GM18858 (cell line): Measurements from ENCODE around the gene CLDN3.

Experiments
- ATAC-seq: cut with Tn5 transposase; IDR thresholded peaks from one replicate; pipeline ENCODE4 v1.9.1; 2021; ENCODE audit not compliant: unreplicated experiment

Gene CLDN3

GRCh38 chr7:73773700-73774517 is 3.8 kb upstream of the CLDN3 start:
- ATAC-seq: no peak

- no peak for ATAC-seq
Observed at GRCh38 chr7:73770860-73771670, 995 bp upstream of the CLDN3 start.

- no peak for ATAC-seq
Observed at GRCh38 chr7:73769481-73770001, 529 bp downstream of the CLDN3 start.

- ATAC-seq: no peak
Observed at GRCh38 chr7:73768641-73769480, 1.2 kb downstream of the CLDN3 start.

DNA sequence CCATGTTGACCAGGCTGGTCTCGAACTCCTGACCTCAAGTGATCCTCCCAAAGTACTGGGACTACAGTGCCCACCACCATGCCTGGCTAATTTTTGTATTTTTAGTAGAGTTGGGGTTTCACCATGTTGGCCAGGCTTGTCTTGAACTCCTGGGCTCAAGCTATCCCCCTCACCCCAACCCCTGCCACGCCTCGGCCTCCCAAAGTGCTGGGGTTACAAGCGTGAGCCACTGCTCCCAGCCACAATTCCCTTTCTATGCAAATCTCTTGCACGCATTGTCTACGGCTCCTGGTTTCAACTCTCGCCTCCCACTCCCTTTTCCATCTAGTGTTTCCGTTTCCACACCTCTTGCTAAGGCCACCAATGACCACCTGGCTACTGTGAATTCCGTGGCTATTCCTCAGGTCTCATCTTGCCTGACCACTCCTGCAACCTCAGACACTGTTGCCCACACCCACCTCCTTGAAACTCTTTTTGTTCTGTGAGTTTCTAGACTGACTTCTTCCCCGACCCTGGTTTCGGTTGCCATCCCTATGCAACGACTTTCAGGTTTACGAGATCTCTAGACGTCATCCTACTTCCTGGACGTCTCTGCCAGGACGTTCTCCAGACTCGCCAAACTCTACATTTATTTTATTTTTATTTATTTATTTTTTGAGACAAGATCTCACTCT is 3.4 kb downstream of the CLDN3 start:
- ATAC-seq: no peak

DNA sequence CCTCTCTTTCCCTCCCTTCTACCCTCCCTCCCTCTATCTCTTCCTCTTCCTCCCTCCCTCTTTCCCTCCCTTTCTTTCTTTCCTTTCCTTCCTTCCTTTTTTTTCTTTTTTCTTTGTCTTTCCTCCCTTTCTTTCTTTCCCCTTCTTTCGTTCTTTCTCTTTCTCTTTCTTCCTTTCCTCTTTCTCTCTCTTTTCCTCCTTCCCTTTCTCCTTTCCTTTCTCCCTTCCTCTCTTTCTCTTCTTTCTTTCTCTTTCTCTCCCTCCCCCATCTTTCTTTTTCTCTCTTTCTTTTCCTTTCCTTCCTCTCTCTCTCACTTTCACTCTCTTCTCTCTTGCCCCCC is 7.4 kb downstream of the CLDN3 start:
- ATAC-seq: no peak

- no peak for ATAC-seq
Observed at GRCh38 chr7:73761854-73762658, 8.0 kb downstream of the CLDN3 start.

DNA sequence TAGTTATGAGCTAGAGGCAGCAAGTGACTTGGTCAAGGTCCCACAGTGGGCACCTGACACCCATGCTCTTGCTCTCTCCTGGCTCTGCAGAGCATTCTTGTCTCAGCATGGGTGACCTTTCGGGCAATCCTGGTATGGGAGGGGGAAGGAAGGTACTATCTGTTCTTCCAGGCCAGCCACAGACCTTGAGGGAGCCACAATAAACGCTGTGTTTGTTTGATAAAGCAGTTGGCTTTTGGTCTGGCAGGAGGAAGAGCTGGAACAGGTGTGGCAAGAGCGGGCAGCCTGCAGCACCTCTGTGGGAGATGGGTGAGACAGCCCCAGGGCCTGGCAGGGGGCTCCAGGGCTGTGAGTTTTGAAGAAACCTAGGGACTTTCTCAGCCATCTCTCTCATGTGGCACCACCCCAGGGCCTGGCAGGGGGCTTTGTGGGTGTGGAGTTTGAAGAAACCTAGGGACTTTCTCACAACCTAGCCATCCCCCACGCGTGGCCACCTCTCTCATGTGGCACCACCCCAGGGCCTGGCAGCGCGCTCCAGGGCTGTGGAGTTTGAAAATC is 11.4 kb downstream of the CLDN3 start:
- ATAC-seq: no peak

- ATAC-seq: no peak
Observed at GRCh38 chr7:73749931-73750776, 19.9 kb downstream of the CLDN3 start.

- ATAC-seq: no peak
Observed at GRCh38 chr7:73746378-73746777, 23.7 kb downstream of the CLDN3 start.

GRCh38 chr7:73742753-73743641 is 27.1 kb downstream of the CLDN3 start:
- no peak for ATAC-seq

DNA sequence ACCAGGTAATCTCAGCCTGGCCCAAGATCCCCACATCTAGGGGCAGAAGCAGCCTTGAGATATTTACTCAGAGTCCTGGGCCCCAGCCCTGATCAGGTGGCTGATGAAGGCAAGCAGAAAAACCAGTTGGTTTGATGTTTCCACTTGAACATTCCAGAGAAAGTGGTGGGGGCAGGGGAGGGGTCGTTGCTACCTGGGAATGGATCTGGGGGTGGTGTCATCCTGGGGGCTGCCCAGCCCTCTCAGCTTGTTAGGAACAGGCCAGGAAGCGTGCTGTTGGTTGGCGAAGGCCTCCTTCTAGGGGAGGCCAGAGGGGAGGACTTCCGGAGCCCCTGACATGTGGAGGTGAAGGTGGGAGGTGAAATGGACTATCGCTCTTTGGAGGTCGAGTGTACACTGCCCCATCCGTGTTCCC is 27.7 kb downstream of the CLDN3 start:
- ATAC-seq: no peak

DNA sequence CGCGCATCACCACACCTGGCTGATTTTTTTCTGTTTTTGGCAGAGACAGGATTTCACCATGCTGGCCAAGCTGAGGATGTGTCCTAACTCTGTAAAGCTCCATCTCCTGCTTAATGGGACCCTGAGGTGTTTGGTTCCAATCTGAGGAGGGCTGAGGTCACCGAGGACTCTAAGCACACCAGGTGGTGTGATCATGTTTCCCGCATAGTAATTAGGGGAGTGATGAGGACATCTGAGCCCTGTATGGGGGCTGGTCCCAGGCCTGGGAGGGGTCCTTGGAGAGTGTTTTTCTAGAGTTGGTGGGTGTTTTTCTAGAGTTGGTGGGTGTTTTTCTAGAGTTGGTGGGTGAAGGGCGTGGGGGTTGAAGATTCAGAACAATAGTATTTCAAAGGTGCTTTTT is 28.5 kb downstream of the CLDN3 start:
- no peak for ATAC-seq

GRCh38 chr7:73740771-73741170 is 29.3 kb downstream of the CLDN3 start:
- ATAC-seq: no peak

GRCh38 chr7:73740212-73740611 is 29.9 kb downstream of the CLDN3 start:
- no peak for ATAC-seq

- ATAC-seq: no peak
Observed at GRCh38 chr7:73739387-73739767, 30.7 kb downstream of the CLDN3 start.

DNA sequence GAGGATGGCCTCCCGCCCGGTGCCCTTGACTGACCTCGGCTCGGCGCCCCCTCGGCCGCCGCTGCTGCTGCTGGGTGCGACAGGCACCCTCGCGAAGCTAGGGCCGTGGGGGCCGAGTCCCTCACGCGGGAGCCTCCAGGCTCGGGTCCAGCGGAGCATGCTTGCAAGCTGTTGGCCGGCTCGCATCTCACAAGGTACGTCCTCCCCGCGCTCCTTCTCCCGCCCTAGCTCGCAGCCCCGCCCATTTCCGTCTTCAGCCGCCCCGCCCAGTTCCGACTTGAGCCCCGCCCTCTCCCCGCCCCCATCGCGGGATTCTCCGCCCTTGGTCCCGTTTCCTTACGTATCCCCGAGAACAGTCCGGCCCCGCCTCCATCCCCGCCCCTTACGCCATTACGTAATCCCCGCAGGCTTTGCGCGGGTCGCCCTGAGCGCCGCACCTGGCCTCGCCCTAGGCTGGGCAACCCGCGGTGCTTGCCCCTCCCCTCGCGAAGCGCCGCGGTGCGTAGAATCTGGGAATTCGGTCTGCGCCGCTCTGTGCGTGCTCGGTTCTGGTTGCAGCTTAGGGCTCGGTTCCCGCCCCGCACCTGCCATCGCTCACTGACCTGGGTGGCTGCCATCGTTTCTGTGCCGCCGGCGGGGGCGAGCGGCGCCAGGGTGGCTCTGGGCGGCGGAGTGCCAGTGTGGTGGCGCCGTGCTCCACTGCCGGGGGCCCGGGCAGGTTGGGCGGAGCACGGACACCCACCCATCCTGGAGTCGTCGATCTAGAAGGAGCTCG is 31.3 kb downstream of the CLDN3 start, which contains the start of gene ABHD11:
TSS of gene ABHD11 (minus strand) at position 191 of the 775 bp plus-strand sequence. CDS start at position 159, 32 bp downstream.
- peak; percentile 73 for ATAC-seq
